Stimulated activated CD4-positive, alpha-beta T cell treated with anti-CD3 and anti-CD28 coated beads, Interleukin-2, amount 100 ng/mL, for 4 hours (primary cell): ENCODE data around the gene TGM3.

Experiments
- DNase-seq: peaks from one replicate; pipeline ENCODE4 v3.0.0-alpha.2; 2020; ENCODE audit warnings: low read depth

TGM3 gene

GRCh38 chr20:2285193-2285592, 10.6 kb upstream of the TGM3 start:
- DNase-seq, result no peak

GRCh38 chr20:2285613-2286012, 10.2 kb upstream of the TGM3 start:
- no peak for DNase-seq

GRCh38 chr20:2287504-2287903, 8.3 kb upstream of the TGM3 start:
- no peak for DNase-seq

DNA sequence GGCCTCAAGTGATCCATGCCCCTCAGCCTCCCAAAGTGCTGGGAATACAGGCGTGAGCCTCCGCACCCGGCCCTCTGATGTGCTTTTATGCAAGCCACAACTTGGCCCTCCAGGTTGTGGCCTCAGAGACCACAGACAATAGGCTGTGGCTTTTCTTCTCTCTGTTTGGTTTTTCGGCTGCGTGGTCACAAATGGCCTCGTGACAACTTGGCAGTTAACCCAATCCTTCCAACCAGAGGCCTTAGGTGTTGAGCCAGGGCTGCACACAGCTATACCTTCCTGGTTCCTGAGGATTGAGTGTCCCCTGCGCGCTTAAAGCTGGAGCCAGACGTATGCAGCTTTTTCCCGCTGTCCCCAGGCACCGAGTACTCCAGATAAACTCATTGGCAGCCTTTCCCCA, 6.3 kb upstream of the TGM3 start:
- DNase-seq, result no peak

DNA sequence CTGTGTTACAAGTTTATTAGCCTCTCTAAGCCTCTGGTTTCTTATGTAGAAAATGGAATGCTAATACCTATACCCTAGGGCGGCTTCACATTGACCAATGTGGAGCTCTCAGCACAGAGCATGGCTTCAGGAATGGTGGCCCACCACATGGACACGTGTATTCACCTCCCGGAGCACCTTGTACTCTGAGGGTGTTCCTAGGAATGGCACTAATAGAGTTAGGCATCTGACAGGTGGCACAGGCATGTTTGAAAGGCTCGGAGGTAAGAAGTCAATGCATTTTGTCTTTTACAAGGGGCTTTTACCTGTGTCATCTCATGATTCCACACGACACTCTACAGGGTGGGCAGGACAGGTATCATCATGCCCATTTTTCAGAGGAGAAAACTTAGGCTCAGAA, 5.3 kb upstream of the TGM3 start:
- DNase-seq, result no peak

DNA sequence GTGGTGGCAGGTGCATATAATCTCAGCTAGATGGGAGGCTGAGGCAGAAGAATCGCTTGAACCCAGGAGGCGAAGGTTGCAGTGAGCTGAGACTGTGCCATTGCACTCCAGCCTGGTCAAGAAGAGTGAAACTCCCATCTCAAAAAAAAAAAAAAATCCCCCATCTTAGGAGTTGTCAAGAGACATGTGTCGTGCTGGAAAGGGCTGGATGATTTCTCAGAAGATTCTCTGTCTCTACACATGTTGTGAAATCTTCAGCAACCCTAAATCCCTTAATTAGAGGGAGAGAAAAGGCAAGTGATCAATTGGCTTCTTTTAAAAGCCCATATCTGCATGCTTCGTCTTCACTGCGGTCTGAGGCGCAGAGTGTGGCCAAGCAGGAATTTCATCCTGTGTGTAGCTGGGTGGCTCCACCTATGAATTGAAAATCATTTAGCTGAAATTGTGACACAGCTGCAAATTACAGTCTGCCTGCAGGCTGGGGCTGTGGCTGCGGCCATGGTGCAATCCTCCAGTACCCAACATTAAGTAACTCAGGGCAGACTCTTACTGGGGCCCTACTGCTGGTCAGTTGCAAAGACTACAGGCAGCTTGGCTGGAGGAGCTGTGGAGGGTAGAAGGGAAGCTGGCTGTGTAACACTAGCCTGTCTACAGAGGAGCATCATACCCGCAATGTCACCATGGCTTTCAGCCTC, 3.2 kb upstream of the TGM3 start:
- no peak for DNase-seq

DNA sequence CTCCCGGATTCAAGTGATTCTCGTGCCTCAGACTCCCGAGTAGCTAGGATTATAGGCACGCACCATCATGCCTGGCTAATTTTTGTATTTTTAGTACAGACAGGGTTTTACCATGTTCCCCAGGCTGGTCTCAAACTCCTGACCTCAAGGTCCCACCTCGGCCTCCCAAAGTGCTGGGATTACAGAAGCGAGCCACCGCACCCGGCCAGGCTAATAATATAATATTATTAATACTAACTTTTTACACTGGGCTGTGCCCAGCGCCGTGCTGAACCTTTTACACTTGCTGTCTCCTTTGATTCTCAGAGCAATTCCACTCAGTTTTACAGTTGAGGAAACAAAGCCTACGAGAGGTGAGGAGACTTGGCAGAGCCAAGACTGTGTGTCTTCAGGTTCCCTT, 2.3 kb upstream of the TGM3 start:
- DNase-seq, result no peak

DNA sequence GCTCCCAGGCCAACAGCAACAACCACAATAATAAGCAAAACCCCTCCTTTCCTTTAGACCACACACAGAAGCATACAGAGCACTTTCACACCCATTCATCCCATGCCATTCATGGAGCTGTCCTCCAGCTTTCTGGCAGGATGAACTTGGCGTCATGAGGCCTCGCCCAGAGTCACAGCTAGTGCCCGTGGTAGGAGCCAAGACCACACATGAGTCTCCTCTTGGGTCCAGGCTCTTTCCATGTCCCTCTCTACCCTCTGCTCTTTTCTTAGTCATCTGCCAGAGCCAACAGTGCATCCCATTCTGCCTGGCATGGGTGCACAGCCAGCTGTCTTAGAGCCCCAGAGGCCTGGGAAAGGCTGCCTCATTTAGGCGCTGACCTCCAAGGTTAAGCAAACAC, 1.8 kb upstream of the TGM3 start:
- no peak for DNase-seq

- no peak for DNase-seq
Measured at GRCh38 chr20:2295286-2295685, 515 bp upstream of the TGM3 start.

GRCh38 chr20:2296524-2297356, 939 bp downstream of the TGM3 start:
- no peak for DNase-seq

DNA sequence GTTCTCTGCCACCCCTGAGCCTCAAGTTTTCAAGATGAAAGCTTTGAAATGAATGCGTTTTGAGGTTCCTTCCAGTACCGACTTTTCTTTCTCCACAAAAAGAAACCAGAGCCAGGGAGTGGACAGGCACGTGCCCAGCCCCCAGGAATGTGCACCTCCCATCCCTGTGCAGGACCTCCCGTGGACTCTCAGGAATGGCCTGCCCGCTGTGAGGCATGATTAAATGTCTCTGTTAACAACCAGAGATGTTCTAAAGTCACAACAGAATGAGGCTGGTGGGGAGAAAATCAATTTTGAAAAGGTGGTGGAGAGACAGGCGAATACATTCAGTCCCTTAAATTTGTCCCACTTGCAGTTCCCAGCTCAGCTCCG, 1.5 kb downstream of the TGM3 start:
- no peak for DNase-seq

DNA sequence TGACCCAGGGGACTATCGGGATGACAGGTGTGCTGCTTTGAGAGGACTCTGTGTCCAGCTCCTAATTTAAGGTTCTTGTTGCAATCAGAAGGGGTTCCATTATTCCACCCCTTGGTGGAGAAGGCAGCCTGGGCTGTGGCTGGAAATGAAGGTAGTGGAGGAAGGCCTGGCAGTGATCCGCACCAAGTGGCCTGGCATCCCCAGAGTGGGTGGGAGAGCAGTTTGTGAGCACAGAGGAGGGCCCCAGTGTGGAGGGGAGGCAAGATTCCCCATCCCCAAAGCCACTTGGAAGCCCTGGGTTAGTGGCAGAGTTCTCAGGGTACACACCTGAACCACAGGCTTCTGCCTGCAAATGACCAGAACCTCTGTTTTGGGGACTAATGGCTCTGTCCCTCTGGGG, 2.3 kb downstream of the TGM3 start:
- DNase-seq, result no peak

DNA sequence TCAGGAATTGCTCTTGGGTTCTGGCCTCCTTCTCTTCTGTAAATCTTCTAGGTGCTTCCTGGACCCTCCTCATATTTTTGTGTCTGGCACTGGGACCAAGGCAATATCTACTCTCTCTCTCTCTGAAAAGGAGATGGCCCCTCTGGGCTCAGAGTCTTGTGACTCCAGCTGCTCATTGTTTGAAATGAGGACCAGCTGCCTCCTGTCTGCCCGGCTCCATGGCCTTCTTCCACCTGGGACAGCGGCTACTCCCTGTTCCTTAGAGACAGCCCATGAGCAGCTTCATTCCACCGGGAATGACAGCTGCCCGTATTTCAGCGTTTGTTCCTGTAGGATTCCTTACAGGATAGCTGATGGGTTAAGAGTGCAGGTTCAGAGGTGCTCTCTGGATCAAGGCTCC, 2.9 kb downstream of the TGM3 start:
- DNase-seq, result no peak

GRCh38 chr20:2299301-2299700, 3.5 kb downstream of the TGM3 start:
- DNase-seq, result no peak

DNA sequence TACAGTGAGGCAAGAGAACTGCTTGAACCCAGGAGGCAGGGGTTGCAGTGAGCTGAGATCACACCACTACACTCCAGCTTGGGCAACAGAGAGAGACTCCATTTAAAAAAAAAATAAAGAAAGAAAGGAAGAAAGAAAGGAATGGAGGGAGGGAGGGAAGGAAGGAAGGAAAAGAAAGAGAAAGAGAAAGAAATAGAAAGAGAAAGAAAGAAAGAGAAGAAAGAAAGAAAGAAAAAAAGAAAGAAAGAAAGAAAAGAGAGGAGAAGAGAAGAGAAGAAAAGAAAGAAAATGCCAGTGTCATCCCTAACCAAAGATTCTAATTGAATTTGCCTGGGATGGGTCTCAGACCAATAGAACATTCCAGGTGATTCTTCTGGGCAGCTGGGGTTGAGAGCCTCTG, 4.2 kb downstream of the TGM3 start:
- no peak for DNase-seq

- DNase-seq, result no peak
Measured at GRCh38 chr20:2300420-2300819, 4.6 kb downstream of the TGM3 start.

DNA sequence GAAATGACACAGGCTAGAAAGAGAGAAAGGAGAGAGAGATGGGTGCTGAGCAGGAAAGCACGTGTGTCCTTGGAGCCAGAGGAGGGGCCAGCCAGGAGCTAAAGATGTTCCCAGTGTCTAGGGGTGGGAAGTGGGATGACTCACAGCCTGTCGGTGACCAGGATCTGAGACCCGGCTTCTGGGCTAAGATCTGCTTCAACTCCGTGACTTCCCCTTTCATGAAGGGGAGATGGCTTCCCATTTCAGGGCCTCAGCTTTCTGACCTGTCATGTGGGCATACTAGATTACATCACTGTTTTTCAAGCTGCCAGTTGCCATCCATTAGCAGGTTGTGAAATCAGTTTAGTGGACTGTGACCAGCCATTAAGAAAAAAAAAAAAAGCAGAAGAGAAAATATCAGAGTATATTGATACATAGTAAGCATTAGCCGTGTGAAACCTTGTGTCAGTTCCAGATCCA, 5.4 kb downstream of the TGM3 start:
- DNase-seq, result no peak

GRCh38 chr20:2302384-2303060, 6.7 kb downstream of the TGM3 start:
- DNase-seq, result no peak

DNA sequence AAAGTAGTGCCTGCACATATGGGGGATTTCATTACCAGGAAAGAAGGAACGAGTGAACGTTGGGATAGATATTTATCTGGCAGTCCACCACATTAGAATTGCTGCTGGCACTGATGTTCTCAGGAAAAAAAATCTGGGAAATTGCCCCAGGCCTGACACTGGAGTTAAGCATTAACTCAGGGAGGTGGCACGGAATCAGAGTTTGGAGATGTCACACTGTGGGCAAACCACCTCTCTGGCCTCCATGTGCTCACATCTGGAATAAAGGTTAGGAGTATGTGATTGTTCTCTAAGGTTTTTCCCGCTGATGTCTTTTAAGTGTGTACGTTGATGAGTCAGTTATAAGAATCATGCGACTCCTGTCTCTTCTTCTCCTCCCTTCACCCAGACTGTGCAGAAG, 7.9 kb downstream of the TGM3 start:
- DNase-seq, result no peak

DNA sequence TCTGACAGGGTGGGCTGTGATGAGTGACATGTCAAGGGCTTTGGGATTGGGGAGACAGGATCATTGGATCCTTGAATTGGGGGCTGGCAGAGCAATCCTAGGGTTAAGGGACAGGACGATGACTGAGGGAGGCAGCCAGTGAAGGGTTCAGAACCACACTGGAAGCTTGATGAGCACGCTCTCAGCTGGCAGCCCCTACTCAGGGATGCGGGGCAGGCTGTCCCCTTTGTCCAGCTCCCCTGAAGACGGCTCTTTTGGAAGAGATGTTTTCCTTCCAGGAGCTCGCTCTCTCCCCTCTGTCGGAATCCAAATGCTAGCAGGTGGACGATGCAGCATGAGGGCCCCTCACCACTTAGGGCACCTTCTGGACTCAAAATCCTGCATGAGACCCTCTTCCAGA, 8.4 kb downstream of the TGM3 start:
- no peak for DNase-seq

GRCh38 chr20:2305029-2305428, 9.2 kb downstream of the TGM3 start:
- DNase-seq, result no peak

DNA sequence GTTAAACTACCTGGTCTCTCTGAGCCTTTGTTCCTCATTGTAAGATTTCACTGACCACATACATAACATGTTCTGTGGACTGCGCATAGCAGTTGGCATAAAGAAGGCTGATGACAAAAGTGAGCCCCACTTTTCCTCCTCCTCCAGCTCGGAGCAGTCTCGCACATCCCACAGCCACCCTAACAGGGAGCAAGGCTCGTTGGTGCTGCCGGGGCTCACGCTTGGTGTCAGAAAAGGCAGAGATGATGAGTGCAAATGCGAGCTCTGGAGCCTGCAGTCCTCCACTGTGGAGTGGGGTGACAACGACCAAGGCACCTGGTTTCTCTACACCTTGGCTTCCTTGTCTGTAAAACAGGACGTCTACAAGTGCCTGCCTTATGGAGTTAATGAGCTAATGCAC, 9.7 kb downstream of the TGM3 start:
- no peak for DNase-seq

DNA sequence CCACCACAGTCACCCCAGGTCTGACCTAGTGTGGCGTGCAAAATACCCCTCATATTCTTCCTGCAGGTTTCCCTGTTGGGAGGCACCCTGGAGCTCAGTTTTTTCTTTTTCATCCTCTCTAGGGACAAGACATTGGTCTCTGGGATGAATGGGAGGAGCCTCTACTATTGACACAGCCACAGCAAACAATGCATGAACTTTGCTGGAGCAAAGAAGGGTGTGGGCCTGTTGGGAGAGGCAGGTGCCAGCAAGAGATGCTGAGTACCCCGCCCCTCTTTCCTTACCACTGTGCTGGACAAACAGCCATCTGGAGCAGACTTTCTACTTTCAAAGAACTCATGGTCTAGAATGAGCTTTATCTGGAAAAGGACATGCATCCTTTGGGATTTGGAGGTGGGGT, 10.1 kb downstream of the TGM3 start:
- DNase-seq, result no peak
